Measurements from ENCODE around the gene ABHD16A. TPM values are rescaled to one million over a fixed set of nuclear protein-coding genes. Genes with fewer than 3 reads are reported as not detected.

Gene ABHD16A
- total and polyA plus RNA-seq, 2 donors (not counting 3 experiments of a cell fraction or from before 2014, with no cell fraction given): 48.9 to 60.3 TPM

DNA sequence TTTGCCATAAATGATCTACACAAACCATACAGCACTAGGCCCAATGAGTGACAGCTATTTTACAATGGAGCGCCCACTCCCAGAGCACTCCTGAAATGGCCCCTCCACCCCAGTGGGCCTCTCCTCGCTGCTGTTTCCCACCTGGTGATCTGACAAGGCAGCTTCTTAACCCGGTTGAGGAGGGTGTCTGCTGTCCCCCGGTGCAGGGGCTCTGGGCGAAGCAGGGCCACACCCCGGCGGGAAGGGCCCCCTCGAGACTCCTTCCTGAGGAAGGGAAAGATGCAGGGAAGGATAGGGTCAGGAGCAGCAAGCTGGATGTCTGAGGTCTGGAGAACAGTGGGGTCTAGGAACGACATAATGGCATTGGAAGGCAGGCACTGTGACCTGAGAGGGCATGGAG is 10.2 kb downstream of the ABHD16A start:
- H3K36me3 ChIP-seq (ENCODE audit: control insufficient read depth in 2 of 2, extremely low read depth in 1 of 2, insufficient read depth in 2 of 2, low read length in 2 of 2): peaks cover 6 to 43% of the 10 kb centered on the region in 2 experiments
- POLR2A ChIA-PET: no interaction called here
- no peak for FAIRE-seq

More for the DNA sequence above, 10.2 kb downstream of the ABHD16A start:
- DNase-seq (ENCODE audit: low read depth, low spot score): no peak
- Histone ChIP-seq H2AFZ (ENCODE audit: low read depth, low read length) (no peak overlapping the region), H4K20me1 (replicated peaks; ENCODE audit: control insufficient read depth, extremely low read depth, insufficient read depth, low read length) (no peaks in the 10 kb centered on the region), H3K9ac (replicated peaks; ENCODE audit: extremely low read depth, insufficient read depth, low read length) (no peak overlapping the region), H3K9me3 (replicated peaks; ENCODE audit: control insufficient read depth, insufficient read depth, low read length) (no peaks in the 10 kb centered on the region), H3K4me2 (ENCODE audit: insufficient read depth, low read length) (no peak overlapping the region), H3K79me2 (ENCODE audit: control insufficient read depth, insufficient read depth, low read length) (no peaks in the 10 kb centered on the region), H3K27me3 (ENCODE audit: control insufficient read depth in 2 of 2, insufficient read depth in 2 of 2, low read length in 2 of 2) (no peaks in the 10 kb centered on the region), H3K4me3 (replicated peaks in 1 of 3; ENCODE audit: insufficient read depth in 1 of 3, low read depth in 1 of 3, low read length in 3 of 3) (no peak overlapping the region), H3K27ac (ENCODE audit: insufficient read depth, low read depth, low read length) (no peak overlapping the region), H3K9me1 (replicated peaks; ENCODE audit: control insufficient read depth, extremely low read depth, insufficient read depth, low read length) (no peaks in the 10 kb centered on the region), H3K4me1 (ENCODE audit: control insufficient read depth, extremely low read depth, insufficient read depth, low read length) (peaks cover 10% of the 10 kb centered on the region)
- CTCF ChIA-PET: interaction anchor here (1.4 to 2.2 kb wide), 3 partner anchors 8 to 137 kb away, joined by 4 to 10 read pairs (median 4); no protein-coding TSS in a partner anchor
- dilution Hi-C loops (cut with MboI; ENCODE audit: extremely low pct_ligation_motif_present, low sequenced_read_pairs) (no loop called here), intact Hi-C loops (cut with micrococcal nuclease) (no loop called here)
- TF ChIP-seq MYC (IDR thresholded peaks at IDR 0.05; ENCODE audit: low read depth, low read length) (no peak), POLR2A (IDR thresholded peaks at IDR 0.05; ENCODE audit: low read depth, low read length) (no peak), EZH2 (IDR thresholded peaks at IDR 0.05; ENCODE audit: borderline replicate concordance, low read depth, low read length, severe bottlenecking) (no peak), GATA2 (IDR thresholded peaks at IDR 0.05; ENCODE audit: insufficient read depth, insufficient read length, low read depth, low read length) (no peak), JUN (IDR thresholded peaks at IDR 0.05; ENCODE audit: borderline replicate concordance, insufficient read depth, insufficient read length, low read depth) (no peak)
- TF ChIP-seq, protein P1, sequence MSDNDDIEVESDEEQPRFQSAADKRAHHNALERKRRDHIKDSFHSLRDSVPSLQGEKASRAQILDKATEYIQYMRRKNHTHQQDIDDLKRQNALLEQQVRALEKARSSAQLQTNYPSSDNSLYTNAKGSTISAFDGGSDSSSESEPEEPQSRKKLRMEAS (IDR thresholded peaks at IDR 0.05; ENCODE audit: insufficient read depth, insufficient read length): no peak
- TF ChIP-seq, protein P2, sequence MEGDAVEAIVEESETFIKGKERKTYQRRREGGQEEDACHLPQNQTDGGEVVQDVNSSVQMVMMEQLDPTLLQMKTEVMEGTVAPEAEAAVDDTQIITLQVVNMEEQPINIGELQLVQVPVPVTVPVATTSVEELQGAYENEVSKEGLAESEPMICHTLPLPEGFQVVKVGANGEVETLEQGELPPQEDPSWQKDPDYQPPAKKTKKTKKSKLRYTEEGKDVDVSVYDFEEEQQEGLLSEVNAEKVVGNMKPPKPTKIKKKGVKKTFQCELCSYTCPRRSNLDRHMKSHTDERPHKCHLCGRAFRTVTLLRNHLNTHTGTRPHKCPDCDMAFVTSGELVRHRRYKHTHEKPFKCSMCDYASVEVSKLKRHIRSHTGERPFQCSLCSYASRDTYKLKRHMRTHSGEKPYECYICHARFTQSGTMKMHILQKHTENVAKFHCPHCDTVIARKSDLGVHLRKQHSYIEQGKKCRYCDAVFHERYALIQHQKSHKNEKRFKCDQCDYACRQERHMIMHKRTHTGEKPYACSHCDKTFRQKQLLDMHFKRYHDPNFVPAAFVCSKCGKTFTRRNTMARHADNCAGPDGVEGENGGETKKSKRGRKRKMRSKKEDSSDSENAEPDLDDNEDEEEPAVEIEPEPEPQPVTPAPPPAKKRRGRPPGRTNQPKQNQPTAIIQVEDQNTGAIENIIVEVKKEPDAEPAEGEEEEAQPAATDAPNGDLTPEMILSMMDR (IDR thresholded peaks at IDR 0.05; ENCODE audit: extremely low read depth in 1 of 2, insufficient read depth in 1 of 2, low read depth in 1 of 2, low read length in 2 of 2): no peak
- no TSS peak for BruUV-seq (replicated peaks)
